Measurements from ENCODE around the gene IRS1.

- TF ChIP-seq POLR2AphosphoS5 (IDR thresholded peaks at IDR 0.05) (no peak), POLR2A (IDR thresholded peaks at IDR 0.05) (no peak), EP300 (IDR thresholded peaks at IDR 0.05) (no peak)
- TF ChIP-seq, protein P1, sequence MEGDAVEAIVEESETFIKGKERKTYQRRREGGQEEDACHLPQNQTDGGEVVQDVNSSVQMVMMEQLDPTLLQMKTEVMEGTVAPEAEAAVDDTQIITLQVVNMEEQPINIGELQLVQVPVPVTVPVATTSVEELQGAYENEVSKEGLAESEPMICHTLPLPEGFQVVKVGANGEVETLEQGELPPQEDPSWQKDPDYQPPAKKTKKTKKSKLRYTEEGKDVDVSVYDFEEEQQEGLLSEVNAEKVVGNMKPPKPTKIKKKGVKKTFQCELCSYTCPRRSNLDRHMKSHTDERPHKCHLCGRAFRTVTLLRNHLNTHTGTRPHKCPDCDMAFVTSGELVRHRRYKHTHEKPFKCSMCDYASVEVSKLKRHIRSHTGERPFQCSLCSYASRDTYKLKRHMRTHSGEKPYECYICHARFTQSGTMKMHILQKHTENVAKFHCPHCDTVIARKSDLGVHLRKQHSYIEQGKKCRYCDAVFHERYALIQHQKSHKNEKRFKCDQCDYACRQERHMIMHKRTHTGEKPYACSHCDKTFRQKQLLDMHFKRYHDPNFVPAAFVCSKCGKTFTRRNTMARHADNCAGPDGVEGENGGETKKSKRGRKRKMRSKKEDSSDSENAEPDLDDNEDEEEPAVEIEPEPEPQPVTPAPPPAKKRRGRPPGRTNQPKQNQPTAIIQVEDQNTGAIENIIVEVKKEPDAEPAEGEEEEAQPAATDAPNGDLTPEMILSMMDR (IDR thresholded peaks at IDR 0.05): no peak
Observed at GRCh38 chr2:226776104-226776503, 23.5 kb downstream of the IRS1 start.
